ENCODE measurements around the gene TRPM2. TPM values are rescaled to one million over a fixed set of nuclear protein-coding genes. Genes with fewer than 3 reads are reported as not detected.

Gene TRPM2
- total RNA-seq, 4 donors from 2014 or later = 0.40 to 6.9 (median 2.5) TPM

GRCh38 chr21:44313451-44313850, 40.0 kb upstream of the TRPM2 start:
- 40 to 80% methylated on average over 1 of the region's 13 CpGs for WGBS, 2 donors
- no peak overlapping the region for H3K4me3 ChIP-seq

GRCh38 chr21:44314128-44314527, 39.3 kb upstream of the TRPM2 start:
- peaks cover 21 to 100% (median 32%) of the 10 kb centered on the region in 3 donors for H3K36me3 ChIP-seq

More at GRCh38 chr21:44313451-44313850, 40.0 kb upstream of the TRPM2 start:
- no peaks in the 10 kb centered on the region for H3K4me1 ChIP-seq
- H3K9me3 ChIP-seq = no peaks in the 10 kb centered on the region
- H3K36me3 ChIP-seq = peaks cover 21 to 100% (median 27%) of the 10 kb centered on the region in 3 donors
- no peak overlapping the region for H3K27ac ChIP-seq
- intact Hi-C loops (cut with DNase I) = no loop called here
- no peaks in the 10 kb centered on the region for H3K27me3 ChIP-seq
- no peak for DNase-seq
- no peak for TF ChIP-seq CTCF (IDR thresholded peaks at IDR 0.05)
- TF ChIP-seq POLR2A (IDR thresholded peaks at IDR 0.05) = no peak

GRCh38 chr21:44314561-44314960, 38.9 kb upstream of the TRPM2 start:
- H3K27ac ChIP-seq = no peak overlapping the region
- H3K27me3 ChIP-seq = no peaks in the 10 kb centered on the region
- H3K4me3 ChIP-seq = no peak overlapping the region
- H3K4me1 ChIP-seq = no peaks in the 10 kb centered on the region
- TF ChIP-seq POLR2A (IDR thresholded peaks at IDR 0.05) (no peak), CTCF (IDR thresholded peaks at IDR 0.05) (no peak)
- intact Hi-C loops (cut with DNase I) = no loop called here
- no peaks in the 10 kb centered on the region for H3K9me3 ChIP-seq
- 92% methylated on average over 2 to 5 of the region's 11 CpGs for WGBS, 2 donors
- peaks cover 21 to 100% (median 36%) of the 10 kb centered on the region in 3 donors for H3K36me3 ChIP-seq
- no peak for DNase-seq

More at GRCh38 chr21:44314128-44314527, 39.3 kb upstream of the TRPM2 start:
- Histone ChIP-seq H3K4me3 (no peak overlapping the region), H3K27me3 (no peaks in the 10 kb centered on the region), H3K4me1 (no peaks in the 10 kb centered on the region), H3K9me3 (no peaks in the 10 kb centered on the region), H3K27ac (no peak overlapping the region)
- DNase-seq = no peak
- 83 to 92% methylated on average over 3 to 8 of the region's 15 CpGs for WGBS, 2 donors
- no peak for TF ChIP-seq CTCF (IDR thresholded peaks at IDR 0.05)
- intact Hi-C loops (cut with DNase I) = no loop called here

GRCh38 chr21:44315691-44316203, 37.7 kb upstream of the TRPM2 start:
- no peaks in the 10 kb centered on the region for H3K27me3 ChIP-seq
- no peak overlapping the region for H3K27ac ChIP-seq
- 100% methylated on average over 1 of the region's 16 CpGs; no CpG with 5 or more reads in 1 of the 2 donors for WGBS, 2 donors
- no peak for DNase-seq
- no peaks in the 10 kb centered on the region for H3K4me1 ChIP-seq
- H3K4me3 ChIP-seq = no peak overlapping the region
- intact Hi-C loops (cut with DNase I) = no loop called here
- peaks cover 24 to 100% (median 34%) of the 10 kb centered on the region in 3 donors for H3K36me3 ChIP-seq
- H3K9me3 ChIP-seq = no peaks in the 10 kb centered on the region
- TF ChIP-seq POLR2A (IDR thresholded peaks at IDR 0.05) (no peak), CTCF (IDR thresholded peaks at IDR 0.05) (no peak)

GRCh38 chr21:44316277-44316900, 37.0 kb upstream of the TRPM2 start:
- Histone ChIP-seq H3K4me1 (no peaks in the 10 kb centered on the region), H3K4me3 (no peak overlapping the region), H3K9me3 (no peaks in the 10 kb centered on the region), H3K36me3 (peaks cover 20 to 100% (median 27%) of the 10 kb centered on the region in 3 donors), H3K27ac (no peak overlapping the region), H3K27me3 (no peaks in the 10 kb centered on the region)
- intact Hi-C loops (cut with DNase I) = no loop called here
- DNase-seq = no peak
- WGBS, 2 donors = 92 to 94% methylated on average over 16 to 18 of the region's 27 CpGs
- TF ChIP-seq CTCF (IDR thresholded peaks at IDR 0.05) (no peak), POLR2A (IDR thresholded peaks at IDR 0.05) (no peak)

All from esophagus squamous epithelium (tissue), 5 donors.